Fibroblast of skin of right biceps (primary cell): ENCODE measurements around the gene GASK1A.

ENCODE experiments used
- DNase-seq: peaks from one replicate; pipeline ENCODE4 v3.0.0-alpha.2; 2013

GASK1A gene

GRCh38 chr3:43014956-43015355 lies 35.8 kb downstream of the GASK1A start:
- no peak for DNase-seq

GRCh38 chr3:43015572-43015971 lies 36.5 kb downstream of the GASK1A start:
- DNase-seq, result no peak

- DNase-seq, result no peak
Observed at GRCh38 chr3:43015991-43016865, 37.1 kb downstream of the GASK1A start.

GRCh38 chr3:43017004-43017403 lies 37.9 kb downstream of the GASK1A start:
- DNase-seq, result no peak

GRCh38 chr3:43017593-43018195 lies 38.6 kb downstream of the GASK1A start:
- no peak for DNase-seq

- DNase-seq, result no peak
Observed at GRCh38 chr3:43018246-43018645, 39.1 kb downstream of the GASK1A start.

GRCh38 chr3:43019006-43019809 lies 40.1 kb downstream of the GASK1A start:
- no peak for DNase-seq

- DNase-seq, result no peak
Observed at GRCh38 chr3:43019826-43020225, 40.7 kb downstream of the GASK1A start.

- no peak for DNase-seq
Observed at GRCh38 chr3:43021186-43021585, 42.1 kb downstream of the GASK1A start.

- no peak for DNase-seq
Observed at GRCh38 chr3:43022121-43022520, 43.0 kb downstream of the GASK1A start.

- no peak for DNase-seq
Observed at GRCh38 chr3:43023066-43023465, 44.0 kb downstream of the GASK1A start.

- no peak for DNase-seq
Observed at GRCh38 chr3:43023746-43024145, 44.6 kb downstream of the GASK1A start.

- DNase-seq, result no peak
Observed at GRCh38 chr3:43024181-43024885, 45.2 kb downstream of the GASK1A start.

- DNase-seq, result no peak
Observed at GRCh38 chr3:43025423-43025822, 46.3 kb downstream of the GASK1A start.

- no peak for DNase-seq
Observed at GRCh38 chr3:43028001-43028400, 48.9 kb downstream of the GASK1A start.

GRCh38 chr3:43028678-43029490 lies 49.8 kb downstream of the GASK1A start:
- DNase-seq, result no peak

- no peak for DNase-seq
Observed at GRCh38 chr3:43030162-43030935, 51.2 kb downstream of the GASK1A start.

- DNase-seq, result no peak
Observed at GRCh38 chr3:43031485-43031884, 52.4 kb downstream of the GASK1A start.

- no peak for DNase-seq
Observed at GRCh38 chr3:43031889-43032545, 52.9 kb downstream of the GASK1A start.
